22Rv1 (cell line): Measurements from ENCODE around the gene SBF2.
"Not testable (repeated sequence)": the region's sequence is repeated elsewhere in the genome, so short reads cannot be mapped to it uniquely, and the experiment has no call there.

ENCODE experiments used
- ZFX ChIP-seq: fragments of 450-650 bp; IDR thresholded peaks from 2 replicates; pipeline ENCODE4 v1.6.1; 2017; ENCODE audit warnings: antibody characterized with exemption, borderline replicate concordance
- TF ChIP-seq, protein P1 (sequence below): fragments of 450-650 bp; IDR thresholded peaks from 2 replicates; pipeline ENCODE4 v1.5.1; 2017; ENCODE audit warnings: mild to moderate bottlenecking

DNA sequence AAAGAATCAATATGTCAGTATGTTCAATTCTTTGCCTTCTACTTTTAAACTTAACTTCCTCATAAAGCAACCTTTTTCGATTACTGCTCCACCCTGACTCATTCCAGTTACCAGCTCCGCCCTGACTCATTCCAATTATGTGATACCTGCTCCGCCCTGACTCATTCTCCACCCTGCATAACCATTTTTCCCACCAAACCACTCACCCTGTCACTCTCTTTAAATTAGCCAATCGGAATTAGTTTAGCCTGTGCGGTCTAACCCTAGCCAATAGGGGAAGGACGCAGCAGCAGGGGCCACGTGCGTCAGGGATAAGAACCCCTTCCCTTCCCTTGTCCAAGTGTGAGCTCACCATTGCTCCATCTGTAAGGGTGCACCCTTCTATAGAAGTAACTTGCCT, 393.8 kb downstream of the SBF2 start:
- TF ChIP-seq, protein P1, sequence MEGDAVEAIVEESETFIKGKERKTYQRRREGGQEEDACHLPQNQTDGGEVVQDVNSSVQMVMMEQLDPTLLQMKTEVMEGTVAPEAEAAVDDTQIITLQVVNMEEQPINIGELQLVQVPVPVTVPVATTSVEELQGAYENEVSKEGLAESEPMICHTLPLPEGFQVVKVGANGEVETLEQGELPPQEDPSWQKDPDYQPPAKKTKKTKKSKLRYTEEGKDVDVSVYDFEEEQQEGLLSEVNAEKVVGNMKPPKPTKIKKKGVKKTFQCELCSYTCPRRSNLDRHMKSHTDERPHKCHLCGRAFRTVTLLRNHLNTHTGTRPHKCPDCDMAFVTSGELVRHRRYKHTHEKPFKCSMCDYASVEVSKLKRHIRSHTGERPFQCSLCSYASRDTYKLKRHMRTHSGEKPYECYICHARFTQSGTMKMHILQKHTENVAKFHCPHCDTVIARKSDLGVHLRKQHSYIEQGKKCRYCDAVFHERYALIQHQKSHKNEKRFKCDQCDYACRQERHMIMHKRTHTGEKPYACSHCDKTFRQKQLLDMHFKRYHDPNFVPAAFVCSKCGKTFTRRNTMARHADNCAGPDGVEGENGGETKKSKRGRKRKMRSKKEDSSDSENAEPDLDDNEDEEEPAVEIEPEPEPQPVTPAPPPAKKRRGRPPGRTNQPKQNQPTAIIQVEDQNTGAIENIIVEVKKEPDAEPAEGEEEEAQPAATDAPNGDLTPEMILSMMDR = not testable (repeated sequence)
- TF ChIP-seq ZFX = not testable (repeated sequence)
